ENCODE measurements around the gene APOBEC4. TPM values are rescaled to one million over a fixed set of nuclear protein-coding genes. Genes with fewer than 3 reads are reported as not detected.

The APOBEC4 gene
- total RNA-seq, 1 experiment from 2014 or later, result not detected

DNA sequence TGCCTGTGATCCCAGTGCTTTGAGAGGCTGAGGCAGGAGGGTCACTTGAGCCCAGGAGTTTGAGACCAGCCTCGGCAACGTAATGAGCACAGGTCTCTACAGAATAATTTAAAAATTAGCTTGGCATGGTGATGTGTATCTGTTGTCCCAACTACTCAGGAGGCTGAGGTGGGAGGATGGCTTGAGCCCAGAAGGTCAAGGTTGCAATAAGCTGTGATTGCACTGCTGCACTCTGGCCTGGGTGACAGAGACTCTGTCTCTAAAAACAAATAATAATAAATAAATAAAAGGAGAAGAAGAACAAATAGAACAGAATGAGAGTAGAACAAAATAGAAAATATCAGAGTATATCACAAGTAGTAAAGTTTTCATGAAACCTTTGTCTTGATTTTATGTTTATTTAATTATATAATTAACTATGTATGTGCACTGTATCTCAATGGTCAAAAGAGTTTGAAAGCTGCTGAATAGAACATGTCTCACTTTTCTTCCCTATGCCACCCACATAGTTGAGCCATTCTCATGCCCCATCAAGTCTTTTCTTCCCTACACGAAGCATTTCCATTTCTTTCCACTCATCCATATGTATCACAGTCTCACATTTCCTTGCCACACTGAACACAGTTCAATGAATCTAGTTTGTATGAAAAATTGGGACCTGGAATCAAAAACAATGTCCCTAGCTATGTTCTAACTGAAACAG lies 22.9 kb upstream of the APOBEC4 start:
- CTCF ChIA-PET, result no interaction called here
- no TSS peak for BruUV-seq (replicated peaks)

DNA sequence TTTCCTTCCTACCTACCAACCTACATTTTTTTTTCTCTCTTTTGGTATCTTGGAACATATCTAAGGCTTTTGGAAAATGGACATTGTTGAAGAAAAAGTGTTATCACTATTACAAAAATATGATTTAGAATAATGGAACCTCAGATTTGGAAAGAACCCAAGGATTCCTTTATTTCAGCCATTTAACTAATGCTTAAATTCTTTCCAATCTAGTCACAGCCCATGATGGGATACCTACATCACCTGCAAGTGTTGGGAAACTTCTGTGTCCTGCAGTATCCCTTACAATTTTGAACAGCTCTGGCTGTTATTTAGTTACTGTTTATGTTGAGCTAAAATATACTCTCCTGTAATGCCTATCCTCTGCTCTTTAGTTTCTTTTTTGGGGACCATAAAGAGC lies 22.3 kb upstream of the APOBEC4 start:
- POLR2A ChIA-PET, result no interaction called here

More for the DNA sequence above, 22.9 kb upstream of the APOBEC4 start:
- Histone ChIP-seq H3K27ac (ENCODE audit: low read length) (no peak overlapping the region), H3K4me3 (ENCODE audit: low read depth in 2 of 2, low read length in 2 of 2) (no peak overlapping the region), H3K9me3 (ENCODE audit: control insufficient read depth, insufficient read depth, low read depth, low read length) (no peaks in the 10 kb centered on the region), H3K36me3 (ENCODE audit: control insufficient read depth, insufficient read depth, low read length) (no peaks in the 10 kb centered on the region), H3K4me1 (ENCODE audit: control insufficient read depth, insufficient read depth, low read length) (no peaks in the 10 kb centered on the region), H3K27me3 (ENCODE audit: control insufficient read depth, insufficient read depth, low read length) (no peaks in the 10 kb centered on the region; the same call in 1 of the 2 replicates)
- DNase-seq (ENCODE audit: low read depth, low spot score) (no peak), ATAC-seq (no peak)
- in situ Hi-C loops (cut with HindIII; ENCODE audit: low pct_unique_long_range_greater_than_20kb, low sequenced_read_pairs), result no loop called here
- POLR2A ChIA-PET, result no interaction called here
- intact Hi-C loops (cut with micrococcal nuclease; ENCODE audit: unreplicated experiment), result no loop called here
- TF ChIP-seq SIN3A (IDR thresholded peaks at IDR 0.05; ENCODE audit: borderline replicate concordance, insufficient read depth, low read depth, low read length) (no peak), POLR2AphosphoS5 (IDR thresholded peaks at IDR 0.05; ENCODE audit: low read depth, low read length) (no peak), TCF7L2 (IDR thresholded peaks at IDR 0.05; ENCODE audit: low read depth, low read length) (no peak)
- TF ChIP-seq, protein P1, sequence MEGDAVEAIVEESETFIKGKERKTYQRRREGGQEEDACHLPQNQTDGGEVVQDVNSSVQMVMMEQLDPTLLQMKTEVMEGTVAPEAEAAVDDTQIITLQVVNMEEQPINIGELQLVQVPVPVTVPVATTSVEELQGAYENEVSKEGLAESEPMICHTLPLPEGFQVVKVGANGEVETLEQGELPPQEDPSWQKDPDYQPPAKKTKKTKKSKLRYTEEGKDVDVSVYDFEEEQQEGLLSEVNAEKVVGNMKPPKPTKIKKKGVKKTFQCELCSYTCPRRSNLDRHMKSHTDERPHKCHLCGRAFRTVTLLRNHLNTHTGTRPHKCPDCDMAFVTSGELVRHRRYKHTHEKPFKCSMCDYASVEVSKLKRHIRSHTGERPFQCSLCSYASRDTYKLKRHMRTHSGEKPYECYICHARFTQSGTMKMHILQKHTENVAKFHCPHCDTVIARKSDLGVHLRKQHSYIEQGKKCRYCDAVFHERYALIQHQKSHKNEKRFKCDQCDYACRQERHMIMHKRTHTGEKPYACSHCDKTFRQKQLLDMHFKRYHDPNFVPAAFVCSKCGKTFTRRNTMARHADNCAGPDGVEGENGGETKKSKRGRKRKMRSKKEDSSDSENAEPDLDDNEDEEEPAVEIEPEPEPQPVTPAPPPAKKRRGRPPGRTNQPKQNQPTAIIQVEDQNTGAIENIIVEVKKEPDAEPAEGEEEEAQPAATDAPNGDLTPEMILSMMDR (IDR thresholded peaks at IDR 0.05), result no peak
- TF ChIP-seq, protein P2, sequence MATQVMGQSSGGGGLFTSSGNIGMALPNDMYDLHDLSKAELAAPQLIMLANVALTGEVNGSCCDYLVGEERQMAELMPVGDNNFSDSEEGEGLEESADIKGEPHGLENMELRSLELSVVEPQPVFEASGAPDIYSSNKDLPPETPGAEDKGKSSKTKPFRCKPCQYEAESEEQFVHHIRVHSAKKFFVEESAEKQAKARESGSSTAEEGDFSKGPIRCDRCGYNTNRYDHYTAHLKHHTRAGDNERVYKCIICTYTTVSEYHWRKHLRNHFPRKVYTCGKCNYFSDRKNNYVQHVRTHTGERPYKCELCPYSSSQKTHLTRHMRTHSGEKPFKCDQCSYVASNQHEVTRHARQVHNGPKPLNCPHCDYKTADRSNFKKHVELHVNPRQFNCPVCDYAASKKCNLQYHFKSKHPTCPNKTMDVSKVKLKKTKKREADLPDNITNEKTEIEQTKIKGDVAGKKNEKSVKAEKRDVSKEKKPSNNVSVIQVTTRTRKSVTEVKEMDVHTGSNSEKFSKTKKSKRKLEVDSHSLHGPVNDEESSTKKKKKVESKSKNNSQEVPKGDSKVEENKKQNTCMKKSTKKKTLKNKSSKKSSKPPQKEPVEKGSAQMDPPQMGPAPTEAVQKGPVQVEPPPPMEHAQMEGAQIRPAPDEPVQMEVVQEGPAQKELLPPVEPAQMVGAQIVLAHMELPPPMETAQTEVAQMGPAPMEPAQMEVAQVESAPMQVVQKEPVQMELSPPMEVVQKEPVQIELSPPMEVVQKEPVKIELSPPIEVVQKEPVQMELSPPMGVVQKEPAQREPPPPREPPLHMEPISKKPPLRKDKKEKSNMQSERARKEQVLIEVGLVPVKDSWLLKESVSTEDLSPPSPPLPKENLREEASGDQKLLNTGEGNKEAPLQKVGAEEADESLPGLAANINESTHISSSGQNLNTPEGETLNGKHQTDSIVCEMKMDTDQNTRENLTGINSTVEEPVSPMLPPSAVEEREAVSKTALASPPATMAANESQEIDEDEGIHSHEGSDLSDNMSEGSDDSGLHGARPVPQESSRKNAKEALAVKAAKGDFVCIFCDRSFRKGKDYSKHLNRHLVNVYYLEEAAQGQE (IDR thresholded peaks at IDR 0.05; ENCODE audit: insufficient read depth in 1 of 2, low read depth in 2 of 2, low read length in 1 of 2), result no peak

More for the DNA sequence above, 22.3 kb upstream of the APOBEC4 start:
- intact Hi-C loops (cut with micrococcal nuclease; ENCODE audit: unreplicated experiment) (no loop called here), in situ Hi-C loops (cut with HindIII; ENCODE audit: low pct_unique_long_range_greater_than_20kb, low sequenced_read_pairs) (no loop called here)
- H3K36me3 ChIP-seq (ENCODE audit: control insufficient read depth, insufficient read depth, low read length), result no peaks in the 10 kb centered on the region
- CTCF ChIA-PET, result no interaction called here
- no peak for DNase-seq (ENCODE audit: low read depth, low spot score)
- no peaks in the 10 kb centered on the region; the same call in 1 of the 2 replicates for H3K27me3 ChIP-seq (ENCODE audit: control insufficient read depth, insufficient read depth, low read length)
- no TSS peak for BruUV-seq (replicated peaks)
- no peak for ATAC-seq
- TF ChIP-seq SIN3A (IDR thresholded peaks at IDR 0.05; ENCODE audit: borderline replicate concordance, insufficient read depth, low read depth, low read length) (no peak), TCF7L2 (IDR thresholded peaks at IDR 0.05; ENCODE audit: low read depth, low read length) (no peak), POLR2AphosphoS5 (IDR thresholded peaks at IDR 0.05; ENCODE audit: low read depth, low read length) (no peak)
- TF ChIP-seq, protein P1 (IDR thresholded peaks at IDR 0.05), result no peak
- TF ChIP-seq, protein P2 (IDR thresholded peaks at IDR 0.05; ENCODE audit: insufficient read depth in 1 of 2, low read depth in 2 of 2, low read length in 1 of 2), result no peak
- no peaks in the 10 kb centered on the region for H3K4me1 ChIP-seq (ENCODE audit: control insufficient read depth, insufficient read depth, low read length)
- no peaks in the 10 kb centered on the region for H3K9me3 ChIP-seq (ENCODE audit: control insufficient read depth, insufficient read depth, low read depth, low read length)
- H3K27ac ChIP-seq (ENCODE audit: low read length), result no peak overlapping the region
- no peak overlapping the region for H3K4me3 ChIP-seq (ENCODE audit: low read depth in 2 of 2, low read length in 2 of 2)

Data from Panc1 (cell line).